ENCODE results near the gene EXOSC7.
A peak's percentile ranks its signal among the peaks of the same experiment; 100 is the strongest.
"Not testable (repeated sequence)": the region's sequence is repeated elsewhere in the genome, so short reads cannot be mapped to it uniquely, and the experiment has no call there.

Gene EXOSC7

DNA sequence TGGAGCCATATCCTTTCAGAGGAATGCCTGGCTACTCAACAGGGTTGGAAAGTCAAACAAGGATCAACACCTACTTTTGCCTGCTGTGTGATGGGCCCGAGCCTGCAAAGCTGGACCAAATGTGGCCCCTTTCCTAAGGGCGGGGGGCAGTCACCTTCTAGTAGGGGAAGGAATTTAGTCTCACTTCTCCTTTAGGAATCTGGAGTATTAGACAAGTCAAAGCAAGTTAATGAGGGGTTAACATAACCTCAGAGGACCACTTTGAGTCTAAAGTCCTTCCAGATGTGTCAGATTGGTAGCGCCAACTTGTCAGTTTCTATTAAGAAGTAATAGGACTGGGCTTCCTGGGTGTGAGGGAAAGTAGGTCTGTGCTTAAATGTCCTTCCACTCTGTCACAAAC, 6.8 kb downstream of the EXOSC7 start:
- no peak overlapping the region for H3K4ac ChIP-seq (ENCODE audit: low read depth, low read length)
- WGBS (ENCODE audit: extremely low coverage, insufficient coverage, low lambda C conversion rate), result no CpG with 5 or more reads among the region's 3 CpGs
- H3K4me2 ChIP-seq (ENCODE audit: low read length), result no peak overlapping the region
- H4K5ac ChIP-seq (ENCODE audit: low read length), result no peak overlapping the region
- DNase-seq, result no peak
- H3K56ac ChIP-seq (ENCODE audit: low read length), result no peak overlapping the region
- no peak overlapping the region for H3K18ac ChIP-seq (ENCODE audit: low read length)
- H3K79me2 ChIP-seq (ENCODE audit: control insufficient read depth, insufficient read depth, low read length), result peaks cover 65% of the 10 kb centered on the region
- H3K9ac ChIP-seq (ENCODE audit: low read length), result no peak overlapping the region
- H3K23ac ChIP-seq (ENCODE audit: low read length), result no peak overlapping the region
- H3K27me3 ChIP-seq (ENCODE audit: insufficient read depth, low read length, poor library complexity), result no peaks in the 10 kb centered on the region
- H2BK5ac ChIP-seq (ENCODE audit: low read length), result no peak overlapping the region
- peaks cover 37% of the 10 kb centered on the region for H3K79me1 ChIP-seq (ENCODE audit: low read length)
- H3K27ac ChIP-seq (ENCODE audit: low read depth, low read length), result no peak overlapping the region
- H4K8ac ChIP-seq (ENCODE audit: low read depth, low read length), result no peak overlapping the region
- no peak overlapping the region for H2BK15ac ChIP-seq (replicated peaks; ENCODE audit: low read depth)
- no peaks in the 10 kb centered on the region for H3K36me3 ChIP-seq (ENCODE audit: control insufficient read depth, insufficient read depth, low read length)
- no peak overlapping the region for H3K4me3 ChIP-seq (ENCODE audit: low read length)
- no peak overlapping the region for H2AK5ac ChIP-seq (ENCODE audit: low read length)
- H2BK120ac ChIP-seq (ENCODE audit: low read depth, low read length), result no peak overlapping the region
- no peaks in the 10 kb centered on the region for H3K4me1 ChIP-seq (ENCODE audit: control insufficient read depth, low read depth, low read length)

DNA sequence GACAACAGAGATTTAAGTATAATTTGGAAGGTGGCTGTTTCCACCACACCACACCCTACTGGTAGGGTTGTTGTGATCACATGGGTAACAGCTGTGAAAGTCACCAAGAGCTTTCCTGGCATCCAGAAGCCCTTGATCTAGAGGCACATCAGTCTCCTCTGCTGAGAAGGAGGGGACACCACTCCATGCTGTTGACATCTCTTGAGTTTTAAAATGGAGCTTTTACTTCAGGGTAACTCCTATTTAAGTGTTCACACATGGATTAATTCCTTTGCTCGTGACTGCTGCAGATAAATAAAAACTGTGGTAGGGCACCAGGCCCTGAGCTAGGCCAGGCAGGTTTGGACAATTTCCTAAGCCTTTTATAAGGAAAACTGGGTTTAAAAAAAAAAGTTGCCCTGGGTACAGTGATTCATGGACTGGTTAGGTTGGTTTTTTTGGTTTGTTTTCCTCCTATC, 7.5 kb downstream of the EXOSC7 start:
- Histone ChIP-seq H3K4ac (ENCODE audit: low read depth, low read length) (no peak overlapping the region), H3K36me3 (ENCODE audit: control insufficient read depth, insufficient read depth, low read length) (no peaks in the 10 kb centered on the region), H2BK120ac (ENCODE audit: low read depth, low read length) (no peak overlapping the region), H3K79me2 (ENCODE audit: control insufficient read depth, insufficient read depth, low read length) (peaks cover 64% of the 10 kb centered on the region), H3K79me1 (ENCODE audit: low read length) (peaks cover 36% of the 10 kb centered on the region), H4K8ac (ENCODE audit: low read depth, low read length) (no peak overlapping the region), H2BK15ac (replicated peaks; ENCODE audit: low read depth) (no peak overlapping the region), H4K5ac (ENCODE audit: low read length) (no peak overlapping the region), H3K4me2 (ENCODE audit: low read length) (no peak overlapping the region), H3K18ac (ENCODE audit: low read length) (no peak overlapping the region), H3K9ac (ENCODE audit: low read length) (no peak overlapping the region), H3K27ac (ENCODE audit: low read depth, low read length) (no peak overlapping the region), H2AK5ac (ENCODE audit: low read length) (no peak overlapping the region), H3K4me3 (ENCODE audit: low read length) (no peak overlapping the region), H3K27me3 (ENCODE audit: insufficient read depth, low read length, poor library complexity) (no peaks in the 10 kb centered on the region), H3K56ac (ENCODE audit: low read length) (no peak overlapping the region), H3K4me1 (ENCODE audit: control insufficient read depth, low read depth, low read length) (no peaks in the 10 kb centered on the region), H2BK5ac (ENCODE audit: low read length) (no peak overlapping the region), H3K23ac (ENCODE audit: low read length) (no peak overlapping the region)
- no CpG with 5 or more reads among the region's 1 CpG for WGBS (ENCODE audit: extremely low coverage, insufficient coverage, low lambda C conversion rate)
- peak; percentile 50 for DNase-seq

DNA sequence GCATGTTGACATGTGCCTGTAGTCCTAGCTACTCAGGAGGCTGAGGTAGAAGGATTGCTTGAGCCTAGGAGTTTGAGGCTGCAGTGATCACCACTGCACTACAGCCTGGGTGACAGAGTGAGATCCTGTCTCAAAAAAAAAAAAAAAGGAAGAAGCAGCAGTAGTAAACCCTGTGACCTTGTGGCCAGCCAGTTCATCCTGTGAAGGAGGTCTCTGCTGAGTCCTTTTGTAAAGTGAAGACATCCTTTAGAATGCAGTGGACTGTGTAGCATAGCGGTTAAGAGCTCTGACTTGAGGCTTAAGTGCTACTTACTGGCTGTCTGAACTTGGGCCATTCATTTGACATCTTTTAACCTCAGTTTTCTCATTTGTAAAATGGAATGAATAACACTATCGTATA, 8.3 kb downstream of the EXOSC7 start:
- no peaks in the 10 kb centered on the region for H3K27me3 ChIP-seq (ENCODE audit: insufficient read depth, low read length, poor library complexity)
- H3K27ac ChIP-seq (ENCODE audit: low read depth, low read length), result no peak overlapping the region
- no peak overlapping the region for H3K4me2 ChIP-seq (ENCODE audit: low read length)
- no peak overlapping the region for H3K9ac ChIP-seq (ENCODE audit: low read length)
- H3K79me1 ChIP-seq (ENCODE audit: low read length), result peaks cover 29% of the 10 kb centered on the region
- no peak overlapping the region for H3K18ac ChIP-seq (ENCODE audit: low read length)
- H2BK120ac ChIP-seq (ENCODE audit: low read depth, low read length), result no peak overlapping the region
- H4K5ac ChIP-seq (ENCODE audit: low read length), result no peak overlapping the region
- no peak overlapping the region for H3K4me3 ChIP-seq (ENCODE audit: low read length)
- no peak overlapping the region for H2BK15ac ChIP-seq (replicated peaks; ENCODE audit: low read depth)
- no peak overlapping the region for H3K23ac ChIP-seq (ENCODE audit: low read length)
- no peak overlapping the region for H4K8ac ChIP-seq (ENCODE audit: low read depth, low read length)
- peaks cover 58% of the 10 kb centered on the region for H3K79me2 ChIP-seq (ENCODE audit: control insufficient read depth, insufficient read depth, low read length)
- H3K56ac ChIP-seq (ENCODE audit: low read length), result no peak overlapping the region
- no peaks in the 10 kb centered on the region for H3K36me3 ChIP-seq (ENCODE audit: control insufficient read depth, insufficient read depth, low read length)
- no peak overlapping the region for H3K4ac ChIP-seq (ENCODE audit: low read depth, low read length)
- H2BK5ac ChIP-seq (ENCODE audit: low read length), result no peak overlapping the region
- no CpG with 5 or more reads among the region's 2 CpGs for WGBS (ENCODE audit: extremely low coverage, insufficient coverage, low lambda C conversion rate)
- H2AK5ac ChIP-seq (ENCODE audit: low read length), result no peak overlapping the region
- no peaks in the 10 kb centered on the region for H3K4me1 ChIP-seq (ENCODE audit: control insufficient read depth, low read depth, low read length)
- DNase-seq, result no peak

DNA sequence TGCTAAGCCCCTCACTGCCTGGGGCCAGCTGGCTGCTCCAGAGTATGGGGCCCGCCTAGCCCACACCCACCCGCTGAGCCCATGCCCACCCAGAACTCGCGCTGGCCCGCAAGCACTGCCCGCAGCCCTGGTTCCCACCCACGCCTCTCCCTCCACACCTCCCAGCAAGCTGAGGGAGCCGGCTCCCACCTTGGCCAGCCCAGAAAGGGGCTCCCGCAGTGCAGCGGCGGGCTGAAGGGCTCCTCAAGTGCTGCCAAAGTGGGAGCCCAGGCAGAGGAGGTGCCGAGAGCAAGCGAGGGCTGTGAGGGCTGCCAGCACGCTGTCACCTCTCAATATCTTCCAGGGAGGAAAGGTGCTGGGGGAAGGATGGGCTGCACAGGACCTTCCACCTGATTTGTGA, 10.3 kb downstream of the EXOSC7 start:
- not testable (repeated sequence) for H3K4ac ChIP-seq (ENCODE audit: low read depth, low read length); H3K4me1 ChIP-seq (ENCODE audit: control insufficient read depth, low read depth, low read length); H3K18ac ChIP-seq (ENCODE audit: low read length); H2BK15ac ChIP-seq (replicated peaks; ENCODE audit: low read depth); H3K4me2 ChIP-seq (ENCODE audit: low read length); H3K4me3 ChIP-seq (ENCODE audit: low read length); DNase-seq; H4K5ac ChIP-seq (ENCODE audit: low read length); H3K9ac ChIP-seq (ENCODE audit: low read length); H2AK5ac ChIP-seq (ENCODE audit: low read length); H3K27ac ChIP-seq (ENCODE audit: low read depth, low read length); H2BK5ac ChIP-seq (ENCODE audit: low read length); H3K56ac ChIP-seq (ENCODE audit: low read length); H3K27me3 ChIP-seq (ENCODE audit: insufficient read depth, low read length, poor library complexity); H3K36me3 ChIP-seq (ENCODE audit: control insufficient read depth, insufficient read depth, low read length); H3K23ac ChIP-seq (ENCODE audit: low read length); H4K8ac ChIP-seq (ENCODE audit: low read depth, low read length); H2BK120ac ChIP-seq (ENCODE audit: low read depth, low read length)
- Histone ChIP-seq H3K79me1 (ENCODE audit: low read length) (peaks cover 25% of the 10 kb centered on the region), H3K79me2 (ENCODE audit: control insufficient read depth, insufficient read depth, low read length) (peaks cover 41% of the 10 kb centered on the region)
- no CpG with 5 or more reads among the region's 14 CpGs for WGBS (ENCODE audit: extremely low coverage, insufficient coverage, low lambda C conversion rate)

DNA sequence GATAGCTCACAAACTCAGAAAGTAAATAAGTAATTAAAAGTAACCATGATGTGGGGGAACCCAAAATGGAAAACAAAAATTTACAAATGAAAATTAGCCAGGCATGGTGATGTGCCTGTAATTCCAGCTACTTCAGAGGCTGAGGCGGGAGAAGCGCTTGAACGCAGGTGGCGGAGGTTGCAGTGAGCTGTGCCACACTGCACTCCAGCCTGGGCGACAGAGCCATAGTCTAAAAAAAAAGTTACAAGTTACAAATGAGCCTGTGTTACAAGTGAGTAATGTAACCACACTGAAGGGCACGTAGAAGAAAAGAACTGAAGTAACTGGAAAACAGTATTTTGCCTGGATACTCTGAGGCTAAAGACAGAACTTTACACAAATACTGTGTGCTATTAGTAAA, 11.3 kb downstream of the EXOSC7 start:
- H3K4me3 ChIP-seq (ENCODE audit: low read length), result no peak overlapping the region
- no peak overlapping the region for H3K9ac ChIP-seq (ENCODE audit: low read length)
- H2BK15ac ChIP-seq (replicated peaks; ENCODE audit: low read depth), result no peak overlapping the region
- no peak overlapping the region for H2BK5ac ChIP-seq (ENCODE audit: low read length)
- no peak overlapping the region for H3K23ac ChIP-seq (ENCODE audit: low read length)
- WGBS (ENCODE audit: extremely low coverage, insufficient coverage, low lambda C conversion rate), result no CpG with 5 or more reads among the region's 6 CpGs
- H3K79me2 ChIP-seq (ENCODE audit: control insufficient read depth, insufficient read depth, low read length), result peaks cover 32% of the 10 kb centered on the region
- no peak overlapping the region for H3K18ac ChIP-seq (ENCODE audit: low read length)
- H3K4ac ChIP-seq (ENCODE audit: low read depth, low read length), result no peak overlapping the region
- no peak overlapping the region for H2BK120ac ChIP-seq (ENCODE audit: low read depth, low read length)
- no peaks in the 10 kb centered on the region for H3K27me3 ChIP-seq (ENCODE audit: insufficient read depth, low read length, poor library complexity)
- no peak overlapping the region for H3K4me2 ChIP-seq (ENCODE audit: low read length)
- no peak overlapping the region for H2AK5ac ChIP-seq (ENCODE audit: low read length)
- no peak overlapping the region for H3K56ac ChIP-seq (ENCODE audit: low read length)
- H4K5ac ChIP-seq (ENCODE audit: low read length), result no peak overlapping the region
- no peaks in the 10 kb centered on the region for H3K4me1 ChIP-seq (ENCODE audit: control insufficient read depth, low read depth, low read length)
- peaks cover 4% of the 10 kb centered on the region for H3K36me3 ChIP-seq (ENCODE audit: control insufficient read depth, insufficient read depth, low read length)
- DNase-seq, result no peak
- H4K8ac ChIP-seq (ENCODE audit: low read depth, low read length), result no peak overlapping the region
- H3K27ac ChIP-seq (ENCODE audit: low read depth, low read length), result no peak overlapping the region
- peaks cover 21% of the 10 kb centered on the region for H3K79me1 ChIP-seq (ENCODE audit: low read length)

DNA sequence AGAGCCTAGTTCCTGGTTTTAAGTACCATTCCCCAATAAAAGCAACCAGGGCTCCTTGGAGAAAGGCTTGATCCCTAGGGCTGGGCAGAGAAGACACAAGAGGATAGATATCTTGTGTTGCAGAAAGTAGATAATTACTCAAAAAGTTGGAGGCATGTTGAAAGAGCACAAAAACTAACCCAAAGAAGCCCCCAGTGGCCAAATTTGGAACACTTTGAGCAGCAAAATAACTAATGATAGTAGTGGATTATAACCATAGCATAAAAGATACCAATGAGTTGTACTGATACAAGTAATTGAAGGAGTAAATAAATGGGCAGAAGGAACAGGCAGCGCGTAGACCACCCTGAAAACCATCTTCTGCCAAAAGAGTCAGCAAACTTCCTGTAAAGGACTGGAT, 12.0 kb downstream of the EXOSC7 start:
- no peak overlapping the region for H4K8ac ChIP-seq (ENCODE audit: low read depth, low read length)
- no peak overlapping the region for H3K56ac ChIP-seq (ENCODE audit: low read length)
- H3K4ac ChIP-seq (ENCODE audit: low read depth, low read length), result no peak overlapping the region
- H3K4me2 ChIP-seq (ENCODE audit: low read length), result no peak overlapping the region
- no peaks in the 10 kb centered on the region for H3K27me3 ChIP-seq (ENCODE audit: insufficient read depth, low read length, poor library complexity)
- no peak overlapping the region for H2BK120ac ChIP-seq (ENCODE audit: low read depth, low read length)
- no peak overlapping the region for H3K23ac ChIP-seq (ENCODE audit: low read length)
- no peak overlapping the region for H2BK15ac ChIP-seq (replicated peaks; ENCODE audit: low read depth)
- H4K5ac ChIP-seq (ENCODE audit: low read length), result no peak overlapping the region
- no peak overlapping the region for H3K27ac ChIP-seq (ENCODE audit: low read depth, low read length)
- no peak overlapping the region for H2BK5ac ChIP-seq (ENCODE audit: low read length)
- WGBS (ENCODE audit: extremely low coverage, insufficient coverage, low lambda C conversion rate), result no CpG with 5 or more reads among the region's 2 CpGs
- no peak overlapping the region for H3K4me3 ChIP-seq (ENCODE audit: low read length)
- DNase-seq, result no peak
- H3K36me3 ChIP-seq (ENCODE audit: control insufficient read depth, insufficient read depth, low read length), result peaks cover 4% of the 10 kb centered on the region
- no peak overlapping the region for H3K9ac ChIP-seq (ENCODE audit: low read length)
- peaks cover 16% of the 10 kb centered on the region for H3K79me1 ChIP-seq (ENCODE audit: low read length)
- peaks cover 2% of the 10 kb centered on the region for H3K4me1 ChIP-seq (ENCODE audit: control insufficient read depth, low read depth, low read length)
- no peak overlapping the region for H3K18ac ChIP-seq (ENCODE audit: low read length)
- no peak overlapping the region for H2AK5ac ChIP-seq (ENCODE audit: low read length)
- H3K79me2 ChIP-seq (ENCODE audit: control insufficient read depth, insufficient read depth, low read length), result peaks cover 25% of the 10 kb centered on the region

Data from mesendoderm (in vitro differentiated cells).